Measurements from ENCODE around the gene ZBTB7B.

DNA sequence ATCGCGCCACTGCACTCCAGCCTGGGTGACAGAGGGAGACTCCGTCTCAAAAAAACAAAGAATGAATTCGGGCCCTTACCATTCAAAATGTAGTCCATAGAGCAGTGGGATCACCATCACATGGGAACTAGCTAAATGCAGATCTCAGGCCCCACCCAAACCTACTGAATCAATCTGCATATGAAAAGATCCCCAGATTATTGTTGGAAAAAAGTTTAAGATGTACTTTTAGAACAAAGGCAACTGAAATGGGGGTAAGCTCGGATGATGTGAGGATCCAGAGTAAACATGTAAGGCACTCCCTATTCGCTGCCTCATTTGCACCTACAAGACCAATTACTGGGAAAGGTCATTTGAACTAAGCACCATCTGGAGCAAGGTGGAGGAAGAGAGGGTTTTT, 20.3 kb upstream of the ZBTB7B start:
- TF ChIP-seq EZH2 (IDR thresholded peaks at IDR 0.05; ENCODE audit: borderline replicate concordance, low read length), result no peak
- TF ChIP-seq, protein P1, sequence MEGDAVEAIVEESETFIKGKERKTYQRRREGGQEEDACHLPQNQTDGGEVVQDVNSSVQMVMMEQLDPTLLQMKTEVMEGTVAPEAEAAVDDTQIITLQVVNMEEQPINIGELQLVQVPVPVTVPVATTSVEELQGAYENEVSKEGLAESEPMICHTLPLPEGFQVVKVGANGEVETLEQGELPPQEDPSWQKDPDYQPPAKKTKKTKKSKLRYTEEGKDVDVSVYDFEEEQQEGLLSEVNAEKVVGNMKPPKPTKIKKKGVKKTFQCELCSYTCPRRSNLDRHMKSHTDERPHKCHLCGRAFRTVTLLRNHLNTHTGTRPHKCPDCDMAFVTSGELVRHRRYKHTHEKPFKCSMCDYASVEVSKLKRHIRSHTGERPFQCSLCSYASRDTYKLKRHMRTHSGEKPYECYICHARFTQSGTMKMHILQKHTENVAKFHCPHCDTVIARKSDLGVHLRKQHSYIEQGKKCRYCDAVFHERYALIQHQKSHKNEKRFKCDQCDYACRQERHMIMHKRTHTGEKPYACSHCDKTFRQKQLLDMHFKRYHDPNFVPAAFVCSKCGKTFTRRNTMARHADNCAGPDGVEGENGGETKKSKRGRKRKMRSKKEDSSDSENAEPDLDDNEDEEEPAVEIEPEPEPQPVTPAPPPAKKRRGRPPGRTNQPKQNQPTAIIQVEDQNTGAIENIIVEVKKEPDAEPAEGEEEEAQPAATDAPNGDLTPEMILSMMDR (IDR thresholded peaks at IDR 0.05; ENCODE audit: low read length), result no peak
